Progenitor cell of endocrine pancreas (in vitro differentiated cells): Measurements from ENCODE around the gene CIB4. TPM values are rescaled to one million over a fixed set of nuclear protein-coding genes. Genes with fewer than 3 reads are reported as not detected.

Experiments
- DNase-seq: peaks from one replicate; pipeline ENCODE4 v3.0.0; 2021; ENCODE audit warnings: low spot score; ENCODE audit not compliant: unreplicated experiment
- H3K27ac Mint-ChIP-seq: 2 replicates; pipeline ENCODE4 v1.8.0; 2021; ENCODE audit warnings: mild to moderate bottlenecking, moderate library complexity, mixed read lengths
- H3K27me3 Mint-ChIP-seq: 2 replicates; pipeline ENCODE4 v1.8.0; 2021; ENCODE audit warnings: mixed read lengths
- H3K36me3 Mint-ChIP-seq: 2 replicates; pipeline ENCODE4 v1.8.0; 2022; ENCODE audit warnings: mixed read lengths; ENCODE audit not compliant: insufficient read depth
- H3K4me1 Mint-ChIP-seq: 2 replicates; pipeline ENCODE4 v1.8.0; 2021; ENCODE audit warnings: low read depth, mixed read lengths
- H3K4me3 Mint-ChIP-seq: 2 replicates; pipeline ENCODE4 v1.8.0; 2021; ENCODE audit warnings: low read depth, mild to moderate bottlenecking, moderate library complexity, mixed read lengths
- H3K9me3 Mint-ChIP-seq: 2 replicates; pipeline ENCODE4 v1.8.0; 2021; ENCODE audit warnings: low read depth, mixed read lengths
- CTCF ChIP-seq: fragments of 200-600 bp; sonication (generic); IDR thresholded peaks from one replicate; pipeline ENCODE4 v1.5.0; 2021; ENCODE audit warnings: antibody characterized with exemption, mild to moderate bottlenecking; ENCODE audit not compliant: unreplicated experiment
- total RNA-seq: library from RNA; stranded (reverse); gene quantifications from 2 replicates; pipeline ENCODE4 v1.2.1, GENCODE V29; 2021

Gene CIB4
- total RNA-seq, 1 donor from 2014 or later, result not detected

- DNase-seq, result no peak
- Mint-ChIP-seq H3K36me3 (no peaks in the 10 kb centered on the region), H3K27me3 (peaks cover 22% of the 10 kb centered on the region), H3K4me3 (no peak overlapping the region), H3K4me1 (no peaks in the 10 kb centered on the region), H3K9me3 (no peaks in the 10 kb centered on the region), H3K27ac (no peak overlapping the region)
- TF ChIP-seq CTCF, result no peak
Measured at GRCh38 chr2:26534865-26535662, 106.1 kb downstream of the CIB4 start.

DNA sequence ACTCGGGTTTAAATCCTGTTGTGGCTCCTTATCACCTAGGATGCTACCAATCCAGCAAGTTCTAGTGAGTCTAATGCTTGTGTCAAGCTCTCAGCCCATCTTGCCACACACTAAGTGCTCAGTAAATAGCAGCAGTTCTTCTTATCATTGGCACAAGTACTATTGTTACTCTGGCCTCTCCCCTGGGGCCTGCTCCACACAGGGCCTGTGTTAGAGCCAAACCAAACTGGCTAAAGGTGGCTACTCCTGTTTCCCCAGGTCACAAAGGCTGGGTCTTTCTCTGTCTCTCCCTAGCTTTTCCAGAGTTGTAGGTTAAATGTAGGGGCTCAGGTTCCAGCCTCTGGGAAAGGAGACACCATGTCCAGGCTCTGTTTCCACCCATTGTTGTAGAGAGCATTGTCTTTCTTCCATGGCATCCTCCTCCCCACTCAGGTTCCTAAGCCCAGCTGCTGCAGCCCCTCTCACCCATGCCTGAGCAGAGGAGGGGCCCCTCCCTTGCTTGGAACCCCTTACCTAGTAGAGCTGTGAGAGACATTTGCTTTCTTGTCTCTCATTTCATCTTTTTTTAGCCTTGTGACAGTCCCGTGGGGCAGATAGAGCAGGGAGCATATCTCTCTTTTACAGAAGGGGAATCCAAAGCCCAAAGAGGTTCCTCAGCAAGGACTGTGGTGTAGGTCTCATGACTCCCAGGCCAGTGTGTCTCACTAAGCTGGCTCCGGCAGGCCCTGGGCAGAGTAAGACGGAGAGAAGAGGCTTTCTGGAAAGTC is 106.9 kb downstream of the CIB4 start:
- peaks cover 22% of the 10 kb centered on the region for H3K27me3 Mint-ChIP-seq
- H3K9me3 Mint-ChIP-seq, result no peaks in the 10 kb centered on the region
- H3K4me1 Mint-ChIP-seq, result no peaks in the 10 kb centered on the region
- TF ChIP-seq CTCF, result no peak
- no peak for DNase-seq
- no peaks in the 10 kb centered on the region for H3K36me3 Mint-ChIP-seq
- H3K27ac Mint-ChIP-seq, result no peak overlapping the region
- H3K4me3 Mint-ChIP-seq, result no peak overlapping the region

- Mint-ChIP-seq H3K4me3 (no peak overlapping the region), H3K36me3 (no peaks in the 10 kb centered on the region), H3K4me1 (no peaks in the 10 kb centered on the region), H3K27me3 (peaks cover 22% of the 10 kb centered on the region), H3K27ac (no peak overlapping the region), H3K9me3 (no peaks in the 10 kb centered on the region)
- no peak for TF ChIP-seq CTCF
- DNase-seq, result no peak
Measured at GRCh38 chr2:26533661-26534060, 107.5 kb downstream of the CIB4 start.

GRCh38 chr2:26532301-26533250 is 108.6 kb downstream of the CIB4 start:
- H3K36me3 Mint-ChIP-seq, result no peaks in the 10 kb centered on the region

More at GRCh38 chr2:26532301-26533250, 108.6 kb downstream of the CIB4 start:
- TF ChIP-seq CTCF, result no peak
- H3K4me3 Mint-ChIP-seq, result no peak overlapping the region
- H3K27me3 Mint-ChIP-seq, result peaks cover 22% of the 10 kb centered on the region
- no peaks in the 10 kb centered on the region for H3K9me3 Mint-ChIP-seq
- DNase-seq, result no peak
- no peaks in the 10 kb centered on the region for H3K4me1 Mint-ChIP-seq
- H3K27ac Mint-ChIP-seq, result no peak overlapping the region

Other genes with a start within 250 kb of the CIB4 start
- 0.49 and 0.57 TPM in 2 replicates for gene DRC1, start 239.4 kb downstream of the CIB4 start, total RNA-seq
- 0.11 and 0.22 TPM in 2 replicates for gene OTOF, start 163.2 kb downstream of the CIB4 start, total RNA-seq
- 1.2 and 1.5 TPM in 2 replicates for gene KCNK3, start 51.4 kb upstream of the CIB4 start, total RNA-seq
- 19.2 and 19.9 TPM in 2 replicates for gene SLC35F6, start 122.9 kb upstream of the CIB4 start, total RNA-seq
- 10.5 and 10.7 TPM in 2 replicates for gene CENPA, start 144.7 kb upstream of the CIB4 start, total RNA-seq
- 70.3 and 75.0 TPM in 2 replicates for gene DPYSL5, start 206.8 kb upstream of the CIB4 start, total RNA-seq